Left lobe of liver (tissue), 2 donors: ENCODE measurements around the gene CCDC54. TPM values are rescaled to one million over a fixed set of nuclear protein-coding genes. Genes with fewer than 3 reads are reported as not detected.

Experiments used
- ATAC-seq: fragments of 200-7000 bp; cut with Tn5 transposase; one replicate; pipeline ENCODE4 v1.9.1; 2020; ENCODE audit warnings: mild to moderate bottlenecking, moderate library complexity
- DNase-seq: peaks from one replicate; pipeline ENCODE4 v3.0.0-alpha.2; 2020; ENCODE audit warnings: low spot score
- total RNA-seq: library from RNA; stranded (reverse); gene quantifications from one replicate; pipeline ENCODE4 v1.2.1, GENCODE V29; 2021
- donor health status: DM: no; HTN: no; CAD: no; lungs with moderate emphysema.
- donor health status: DM: no; HTN: yes; CAD: no.

CCDC54 gene
- total RNA-seq, 1 donor from 2014 or later = not detected

DNA sequence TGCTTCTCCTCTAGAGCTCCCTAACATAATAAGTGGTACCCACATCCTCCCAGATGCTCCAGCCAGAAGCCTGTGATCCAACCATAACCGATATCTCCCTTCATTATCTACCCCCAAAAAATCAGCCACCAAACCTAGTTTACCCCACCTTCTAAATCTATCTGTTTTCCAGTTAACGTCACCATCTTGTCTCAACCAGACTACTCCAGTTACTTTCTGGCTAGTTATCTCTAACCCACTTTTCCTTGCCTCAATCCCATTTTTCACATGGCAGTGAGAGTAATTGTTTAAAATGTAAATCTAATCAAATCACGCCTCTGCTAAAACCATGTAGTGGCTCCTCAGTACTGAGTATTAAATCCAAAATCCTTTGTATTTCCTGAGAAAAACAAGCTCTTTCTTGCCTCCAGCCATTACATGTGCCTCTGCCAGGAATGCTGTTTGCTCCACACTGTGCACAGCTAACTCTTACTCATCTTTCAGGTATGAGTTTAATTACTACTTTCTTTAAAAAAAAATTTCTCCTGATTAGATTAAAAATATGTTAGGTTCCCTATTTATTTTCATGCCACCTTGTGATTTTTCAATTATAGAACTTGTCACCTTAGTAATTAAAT, 15.4 kb downstream of the CCDC54 start:
- no peak for ATAC-seq
- DNase-seq = no peak

DNA sequence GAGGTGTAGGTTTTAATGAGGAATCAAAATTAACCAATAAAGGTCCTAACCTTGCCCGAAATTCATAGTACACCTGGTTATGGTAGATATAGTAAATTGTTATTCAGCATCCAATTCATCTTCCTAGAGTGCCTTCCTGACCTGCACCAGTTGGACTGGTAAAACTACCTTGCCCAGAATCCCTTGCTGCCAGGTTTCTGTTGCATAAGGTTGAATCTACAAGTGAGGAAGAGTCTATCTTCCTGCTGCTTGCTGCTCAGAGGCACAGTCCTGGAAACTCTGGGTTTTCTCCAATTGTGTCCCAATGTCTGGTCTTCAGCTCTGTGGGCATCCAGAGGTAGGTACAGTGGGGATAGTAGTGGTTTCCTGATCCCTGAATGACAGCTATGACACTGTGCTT, 17.3 kb downstream of the CCDC54 start:
- ATAC-seq = peak; percentile 35
- no peak for DNase-seq

- DNase-seq (no peak), ATAC-seq (no peak)
Observed at GRCh38 chr3:107395066-107395465, 17.8 kb downstream of the CCDC54 start.

- DNase-seq (no peak), ATAC-seq (no peak)
Observed at GRCh38 chr3:107401301-107401700, 24.1 kb downstream of the CCDC54 start.

DNA sequence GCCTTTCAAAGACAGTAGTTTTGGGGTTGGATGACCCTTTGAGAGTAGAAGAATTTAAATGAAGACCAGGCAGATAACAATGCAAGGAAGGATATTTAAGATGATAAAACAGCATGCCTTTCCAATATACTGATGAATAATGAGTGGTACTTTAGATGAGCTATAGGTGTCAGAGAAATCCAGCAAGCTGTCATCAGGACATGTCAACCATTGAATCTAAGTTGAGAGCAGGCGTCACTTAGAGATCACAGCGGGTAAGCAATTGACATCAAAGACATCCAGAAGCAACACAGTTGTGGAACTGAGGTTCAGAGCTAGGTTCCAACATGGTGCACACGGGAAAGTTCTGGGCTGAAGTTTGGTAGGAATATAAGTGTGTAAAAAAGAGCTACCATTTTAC, 25.0 kb downstream of the CCDC54 start:
- no peak for DNase-seq
- ATAC-seq = no peak

DNA sequence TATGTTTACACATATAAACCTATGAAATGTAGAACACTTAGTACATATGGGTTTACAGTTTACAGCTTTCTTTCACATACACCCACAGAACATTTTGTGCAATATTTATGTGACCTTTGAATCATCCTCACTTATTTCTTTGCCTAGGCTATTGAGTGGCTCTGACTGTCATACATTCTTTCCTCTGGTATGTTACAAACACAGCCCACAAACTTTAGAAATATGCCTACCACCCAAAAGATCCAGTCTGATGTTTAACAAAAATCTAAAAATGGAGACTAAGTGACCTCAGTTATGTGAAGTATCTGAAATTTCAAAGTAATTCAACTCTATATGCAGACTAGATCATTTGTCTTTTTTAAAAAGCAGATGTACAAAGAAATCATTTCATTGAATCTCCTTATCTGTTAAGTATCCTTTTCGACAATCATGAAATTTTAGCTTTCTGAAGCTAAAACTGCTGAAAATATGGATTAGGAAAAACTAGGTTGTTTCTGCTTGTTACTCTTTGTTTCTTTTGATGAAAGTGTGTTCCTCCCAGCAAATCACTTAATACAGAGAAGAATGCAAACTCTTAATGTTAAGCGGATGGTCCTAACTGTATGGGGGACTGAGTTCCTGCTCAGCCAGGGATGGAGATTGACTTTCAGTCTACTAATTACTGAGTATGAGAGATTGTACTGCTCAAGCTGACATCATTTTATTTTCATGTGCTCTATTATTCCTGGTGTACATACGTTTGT, 27.7 kb downstream of the CCDC54 start:
- DNase-seq = no peak
- ATAC-seq = peak; percentile 62

GRCh38 chr3:107407355-107407754, 30.1 kb downstream of the CCDC54 start:
- ATAC-seq (no peak), DNase-seq (no peak)

- DNase-seq = no peak
Observed at GRCh38 chr3:107408513-107408912, 31.3 kb downstream of the CCDC54 start.

DNA sequence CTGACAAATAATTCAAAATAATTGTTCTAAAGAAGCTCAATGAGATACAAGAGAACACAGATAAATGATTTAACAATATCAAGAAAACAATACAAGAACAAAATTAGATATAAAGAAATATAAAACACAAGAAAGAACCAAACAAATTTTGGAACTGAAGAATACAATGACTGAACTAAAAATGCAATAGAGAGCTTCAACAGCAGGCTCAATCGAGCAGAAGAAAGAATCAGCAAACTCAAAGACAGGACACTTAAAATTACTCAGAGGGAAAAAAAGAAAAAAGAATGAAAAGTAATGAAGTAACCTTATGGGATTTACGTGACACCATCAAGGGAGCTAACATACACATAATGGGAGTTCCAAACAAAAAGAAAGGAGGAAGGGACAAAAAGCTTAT, 32.1 kb downstream of the CCDC54 start:
- ATAC-seq (no peak), DNase-seq (no peak)

More at GRCh38 chr3:107408513-107408912, 31.3 kb downstream of the CCDC54 start:
- no peak for ATAC-seq

DNA sequence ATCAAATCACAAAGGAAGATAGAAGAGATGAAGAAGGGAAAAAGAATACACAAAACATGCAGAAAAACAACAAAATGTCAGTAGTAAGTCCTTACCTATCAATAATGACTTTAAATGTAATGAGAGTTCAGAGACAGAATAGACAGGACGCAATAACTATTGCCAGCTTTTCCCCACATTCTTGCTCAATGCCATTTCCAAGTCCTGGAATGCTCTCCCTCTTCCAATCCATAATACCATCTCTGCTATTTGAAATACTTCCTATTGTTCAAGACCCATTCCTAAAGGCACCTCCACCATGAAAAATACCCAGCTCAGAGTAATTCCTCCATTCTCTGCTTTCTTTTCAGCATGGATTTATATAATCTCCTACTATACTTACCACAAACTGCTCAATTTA, 33.4 kb downstream of the CCDC54 start:
- DNase-seq = no peak
- no peak for ATAC-seq

DNA sequence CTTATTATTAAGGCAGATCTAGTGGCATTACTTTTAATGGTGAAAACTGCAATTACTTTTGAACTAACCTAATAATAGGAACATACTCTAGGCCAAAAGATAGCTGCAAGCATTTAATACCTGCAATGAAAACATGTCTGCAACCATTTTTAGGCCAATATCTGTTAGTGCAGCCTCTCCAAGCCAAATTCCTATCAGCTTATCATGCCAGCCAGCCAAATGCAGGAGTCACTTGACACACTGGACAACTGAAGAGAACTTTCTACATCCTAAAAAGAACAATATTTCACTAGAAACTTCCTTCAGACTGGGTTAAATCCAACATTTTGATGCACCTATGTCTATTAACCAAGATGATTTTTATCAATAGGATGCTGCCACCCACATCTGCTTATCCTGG, 33.8 kb downstream of the CCDC54 start:
- DNase-seq (no peak), ATAC-seq (no peak)

DNA sequence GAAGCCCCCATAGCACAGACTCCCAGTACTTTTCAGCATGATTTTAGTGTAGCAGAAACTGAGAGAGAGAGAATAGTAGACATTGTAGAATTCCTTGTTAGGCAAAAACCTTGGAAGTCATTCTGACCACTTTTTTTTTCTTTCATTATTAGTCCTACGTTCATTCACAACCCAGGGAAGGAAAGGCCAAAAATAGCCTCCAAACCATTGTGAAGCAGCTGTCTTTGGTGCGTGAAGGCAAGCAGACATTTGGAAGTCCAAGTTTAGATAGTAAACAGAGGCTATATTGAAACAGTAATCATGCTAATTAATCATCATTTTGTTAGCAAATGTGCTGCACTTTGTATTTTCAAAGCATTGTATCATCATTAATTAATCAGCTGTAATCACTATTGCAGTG, 34.5 kb downstream of the CCDC54 start:
- no peak for DNase-seq
- no peak for ATAC-seq

DNA sequence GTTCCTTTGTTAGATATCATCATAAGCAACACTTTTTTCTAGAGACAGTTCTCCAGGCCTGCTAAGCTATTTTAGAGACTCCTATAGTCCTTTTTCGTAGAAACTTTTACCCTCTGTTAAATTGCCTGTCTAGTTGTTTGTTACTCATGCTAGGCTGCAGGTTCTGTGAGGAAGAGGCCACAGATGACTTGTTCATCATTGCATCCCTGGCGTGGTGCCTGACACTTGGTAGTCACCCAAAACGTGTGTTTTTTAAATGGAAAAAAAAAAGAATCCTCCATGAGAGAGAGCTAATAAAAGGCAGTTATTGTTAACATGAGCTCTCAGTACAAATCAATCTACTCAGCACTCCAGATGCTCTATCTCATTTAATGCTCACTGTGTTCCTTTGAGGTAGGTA, 35.1 kb downstream of the CCDC54 start:
- no peak for ATAC-seq

GRCh38 chr3:107413264-107413663, 36.0 kb downstream of the CCDC54 start:
- ATAC-seq (no peak), DNase-seq (no peak)

More for the DNA sequence above, 35.1 kb downstream of the CCDC54 start:
- no peak for DNase-seq

DNA sequence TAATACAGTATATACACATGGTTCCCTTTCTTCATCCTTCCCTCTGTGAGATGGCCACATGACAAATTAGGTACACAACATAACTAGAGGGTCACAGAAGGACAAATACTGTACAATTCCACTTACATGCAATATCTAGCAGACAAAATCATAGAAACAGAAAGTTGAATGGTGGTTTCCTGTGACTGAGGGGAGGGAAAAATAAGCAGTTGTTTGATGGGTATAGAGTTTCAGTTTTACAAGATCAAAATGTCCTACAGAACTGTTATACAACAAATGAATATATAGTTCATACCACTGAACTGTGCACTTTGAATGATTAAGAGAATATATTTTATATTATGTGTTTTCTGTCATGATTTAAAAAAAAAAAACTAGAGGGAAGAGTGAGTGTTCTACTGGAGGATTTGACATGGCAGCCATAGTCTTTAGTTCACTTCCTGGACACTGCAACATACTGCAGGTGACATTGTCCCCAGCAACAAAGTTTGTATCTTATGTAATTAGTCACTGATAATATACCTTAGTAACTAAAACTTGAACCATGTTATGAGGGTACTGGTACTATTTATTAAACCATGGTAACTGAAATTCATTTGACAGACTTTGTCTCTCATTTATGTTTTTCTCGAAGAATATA, 37.2 kb downstream of the CCDC54 start:
- ATAC-seq (no peak), DNase-seq (no peak)

GRCh38 chr3:107416138-107416537, 38.9 kb downstream of the CCDC54 start:
- ATAC-seq = no peak
- no peak for DNase-seq

- DNase-seq (no peak), ATAC-seq (no peak)
Observed at GRCh38 chr3:107416886-107417285, 39.6 kb downstream of the CCDC54 start.

- DNase-seq = no peak
Observed at GRCh38 chr3:107421170-107421792, 44.0 kb downstream of the CCDC54 start.

DNA sequence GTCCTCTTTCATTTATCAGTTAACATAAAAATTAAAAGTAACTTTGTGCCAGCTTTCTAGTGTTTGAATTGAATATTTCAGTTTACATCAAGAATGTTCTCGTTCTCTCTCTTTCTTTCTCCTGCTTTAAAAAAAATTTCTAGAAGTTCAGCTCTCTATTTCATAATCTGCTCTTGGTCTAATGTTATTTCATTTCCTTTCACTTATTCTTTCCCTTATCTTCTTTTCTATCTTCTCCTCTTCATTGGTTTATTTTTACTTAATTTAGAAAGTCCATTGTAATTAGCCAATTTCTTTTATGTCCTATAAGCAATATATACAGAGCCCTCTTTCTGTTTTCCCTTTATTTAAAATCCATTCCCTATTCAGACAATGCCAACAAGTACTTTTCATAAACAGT, 44.6 kb downstream of the CCDC54 start:
- DNase-seq (no peak), ATAC-seq (no peak)

More at GRCh38 chr3:107421170-107421792, 44.0 kb downstream of the CCDC54 start:
- ATAC-seq = peak; percentile 91

- ATAC-seq (no peak), DNase-seq (no peak)
Observed at GRCh38 chr3:107425033-107425432, 47.8 kb downstream of the CCDC54 start.

DNA sequence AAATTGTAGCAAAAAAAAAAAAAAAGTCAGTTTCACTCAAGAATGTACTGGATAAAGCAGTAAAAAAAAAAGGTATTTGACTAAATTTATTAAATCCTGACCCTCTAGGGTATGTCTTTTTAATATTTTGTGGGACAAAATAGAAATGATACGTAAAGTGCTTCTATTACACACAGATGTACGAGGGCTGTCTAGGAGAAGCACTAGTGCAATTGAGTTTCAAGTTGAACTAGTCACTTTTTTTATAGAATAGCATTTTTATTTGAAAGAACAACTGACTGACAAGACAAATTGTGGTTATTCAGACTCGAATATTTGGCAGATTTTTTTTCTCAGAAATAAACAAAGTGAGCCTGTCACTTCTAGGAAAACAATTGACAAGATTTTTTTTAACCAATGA, 49.0 kb downstream of the CCDC54 start:
- DNase-seq (no peak), ATAC-seq (no peak)
